B cell (primary cell): ENCODE data around the gene CARS2. TPM values are rescaled to one million over a fixed set of nuclear protein-coding genes. Genes with fewer than 3 reads are reported as not detected.
A peak's percentile ranks its signal among the peaks of the same experiment; 100 is the strongest.

Experiments used
- ATAC-seq: fragments of 200-7000 bp; cut with Tn5 transposase; one replicate; pipeline ENCODE4 v1.10.0; 2021; ENCODE audit warnings: low read depth, mild to moderate bottlenecking, moderate number of reproducible peaks, moderate library complexity
- CTCF ChIA-PET: fragments of 350-600 bp; sonication (Branson Sonifier 250); formaldehyde crosslinking; loops from one replicate; lab custom pipeline; 2021; ENCODE audit warnings: antibody characterized with exemption, inconsistent platforms; lab: Charles Lee
- POLR2A ChIA-PET: fragments of 350-600 bp; sonication (Branson Sonifier 250); formaldehyde crosslinking; loops from one replicate; lab custom pipeline; 2021; ENCODE audit warnings: antibody characterized with exemption; lab: Charles Lee
- DNase-seq: peaks from one replicate; pipeline ENCODE4 v3.0.0; 2013
- H2AFZ ChIP-seq: 2 replicates; pipeline ENCODE4 v1.6.1; 2012; ENCODE audit warnings: mild to moderate bottlenecking, low read depth, low read length; ENCODE audit not compliant: insufficient read depth, poor library complexity, severe bottlenecking
- H3K27ac ChIP-seq, 2 donors: 1 replicate in 1 of 2; 2 replicates in 1 of 2; pipeline ENCODE4 v1.5.1; 2012 to 2013; ENCODE audit warnings: low read length in 2 of 2, mild to moderate bottlenecking in 2 of 2, moderate library complexity in 1 of 2
- H3K27me3 ChIP-seq, 4 experiments: fragments of 200-600 bp in 1 of 4; sonication (generic) in 1 of 4; replicated peaks in 1 of 4; 1 replicate in 2 of 4; 2 replicates in 2 of 4; pipeline versions ENCODE4 v1.6.1 to v1.7.0; 2013 to 2016; ENCODE audit warnings: low read length in 3 of 4, mild to moderate bottlenecking in 2 of 4, mixed read lengths in 1 of 4, moderate library complexity in 1 of 4; ENCODE audit not compliant: insufficient read depth in 4 of 4, control insufficient read depth in 3 of 4; ENCODE audit errors: control extremely low read depth in 1 of 4
- H3K36me3 ChIP-seq, 2 experiments: replicated peaks in 1 of 2; 1 replicate in 1 of 2; 2 replicates in 1 of 2; pipeline versions ENCODE4 v1.6.1 to v1.7.1; 2013; ENCODE audit warnings: low read length in 1 of 2; ENCODE audit not compliant: insufficient read depth in 2 of 2, control insufficient read depth in 1 of 2; ENCODE audit errors: control extremely low read depth in 1 of 2, extremely low read depth in 1 of 2
- H3K4me1 ChIP-seq, 2 donors: fragments of 200-600 bp in 1 of 2; sonication (generic) in 1 of 2; 1 replicate in 1 of 2; 2 replicates in 1 of 2; pipeline versions ENCODE4 v1.5.1 to v1.6.1; 2013 to 2017; ENCODE audit warnings: low read length in 2 of 2; ENCODE audit not compliant: control insufficient read depth in 2 of 2, insufficient read depth in 2 of 2
- H3K4me2 ChIP-seq: replicated peaks from 2 replicates; pipeline ENCODE3; 2012; ENCODE audit warnings: mild to moderate bottlenecking, low read depth, low read length; ENCODE audit not compliant: poor library complexity, severe bottlenecking
- H3K4me3 ChIP-seq, 5 experiments: fragments of 200-600 bp in 1 of 5; sonication (generic) in 1 of 5; 1 replicate in 3 of 5; 2 replicates in 2 of 5; pipeline versions ENCODE4 v1.5.1 to v1.7.0; 2011 to 2016; ENCODE audit warnings: low read length in 4 of 5, mild to moderate bottlenecking in 4 of 5, low read depth in 2 of 5, control low read depth in 1 of 5, moderate library complexity in 1 of 5; ENCODE audit not compliant: insufficient read depth in 1 of 5; ENCODE audit errors: control extremely low read depth in 1 of 5, extremely low read depth in 1 of 5
- H3K79me2 ChIP-seq: fragments of 200-600 bp; sonication (generic); one replicate; pipeline ENCODE4 v1.6.0; 2016; ENCODE audit warnings: low read length; ENCODE audit not compliant: control insufficient read depth, insufficient read depth
- H3K9ac ChIP-seq: fragments of 200-600 bp; sonication (generic); 2 replicates; pipeline ENCODE4 v1.6.1; 2017; ENCODE audit warnings: mild to moderate bottlenecking, low read length, moderate library complexity
- H3K9me3 ChIP-seq, 3 donors: one replicate each; pipeline versions ENCODE4 v1.6.1 to v1.7.1; 2013; ENCODE audit warnings: low read length in 2 of 3; ENCODE audit not compliant: control insufficient read depth in 2 of 3, insufficient read depth in 1 of 3; ENCODE audit errors: control extremely low read depth in 1 of 3
- H4K20me1 ChIP-seq: 2 replicates; pipeline ENCODE4 v1.6.0; 2012; ENCODE audit warnings: mild to moderate bottlenecking, low read length; ENCODE audit not compliant: insufficient read depth, control insufficient read depth, poor library complexity, severe bottlenecking
- H3K27ac Mint-ChIP-seq: one replicate; pipeline ENCODE4 v1.8.0; 2021; ENCODE audit warnings: mixed read lengths
- H3K27me3 Mint-ChIP-seq: one replicate; pipeline ENCODE4 v1.8.0; 2021; ENCODE audit warnings: mixed read lengths
- H3K4me1 Mint-ChIP-seq: one replicate; pipeline ENCODE4 v1.8.0; 2021; ENCODE audit warnings: mixed read lengths
- H3K4me3 Mint-ChIP-seq: one replicate; pipeline ENCODE4 v1.8.0; 2021; ENCODE audit warnings: mixed read lengths
- H3K9me3 Mint-ChIP-seq: one replicate; pipeline ENCODE4 v1.8.0; 2022; ENCODE audit warnings: mixed read lengths; ENCODE audit not compliant: insufficient read depth
- EZH2 ChIP-seq: IDR thresholded peaks from 2 replicates; pipeline ENCODE4 v1.6.1; 2012; ENCODE audit warnings: borderline replicate concordance, low read depth, mild to moderate bottlenecking, moderate library complexity, low read length; ENCODE audit not compliant: insufficient read depth, poor library complexity, severe bottlenecking
- WGBS: methylation state at CpG from one replicate; pipeline ENCODE4 v1.1.5; 2013; ENCODE audit warnings: missing lambda C conversion rate; ENCODE audit not compliant: insufficient coverage; 5-methylcytosine and 5-hydroxymethylcytosine counted together
- intact Hi-C: fragments of 100-400 bp; cut with micrococcal nuclease; formaldehyde crosslinking; loops from one replicate; pipeline ENCODE4 v1.10.0; 2022
- polyA plus RNA-seq: library from polyadenylated mRNA; depleted of rRNA; stranded (reverse); fragments of >200 nt; gene quantifications from 2 replicates; pipeline ENCODE4 v1.2.3, GENCODE V29; 2012
- total RNA-seq, 2 donors: library from RNA; stranded (reverse); fragments of 120-200 nt in 1 of 2; gene quantifications; 1 replicate in 1 of 2; 2 replicates in 1 of 2; pipeline versions ENCODE4 v1.2.3 to v1.2.4, GENCODE V29; 2013 to 2022
- TF ChIP-seq, protein P1 (sequence below): fragments of 200-600 bp; IDR thresholded peaks from one replicate; pipeline ENCODE4 v1.8.0; 2022; ENCODE audit warnings: antibody characterized with exemption, mild to moderate bottlenecking

The CARS2 gene
- total and polyA plus RNA-seq, 2 donors (not counting 1 experiment from before 2014, with no cell fraction given), result 154 to 188 TPM

DNA sequence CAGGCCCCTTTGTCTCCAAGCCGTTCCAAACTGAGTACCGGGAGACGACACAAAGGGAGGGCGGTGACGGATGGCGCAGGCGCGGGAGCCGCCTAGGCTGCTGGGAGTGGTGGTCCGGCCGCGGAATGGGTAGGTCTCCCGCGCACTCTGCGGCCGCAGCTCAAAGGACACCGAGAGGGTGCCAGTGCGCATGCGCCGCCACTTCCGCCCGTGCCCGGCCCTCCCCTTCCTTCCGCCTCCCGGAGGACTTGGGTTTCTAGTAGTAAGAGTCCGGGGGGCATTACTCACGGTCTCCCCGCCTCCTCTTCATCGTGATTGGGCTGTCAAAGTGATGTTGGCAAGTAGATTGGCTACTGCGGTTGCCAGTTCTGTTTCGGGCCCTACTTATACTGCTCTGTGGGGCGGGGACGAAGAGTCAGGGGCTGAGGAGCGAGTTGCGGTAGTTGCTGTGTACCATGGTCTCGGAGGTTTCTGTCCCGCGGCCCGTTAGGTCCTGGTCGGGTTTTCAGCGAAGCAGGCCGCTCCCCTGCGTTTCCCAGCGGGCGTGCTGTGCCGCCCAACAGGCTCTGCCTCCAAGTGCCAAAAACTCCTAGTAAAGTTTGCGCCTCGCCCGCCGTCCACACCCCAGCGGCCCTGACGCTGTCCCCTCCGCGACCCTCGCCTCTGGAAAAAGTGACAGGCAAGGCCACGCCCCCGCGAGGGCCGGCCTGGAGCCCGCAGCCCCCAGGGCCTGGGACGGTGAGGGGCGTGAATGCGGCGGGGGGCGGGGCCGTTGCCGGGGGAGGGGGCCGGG is 7.1 kb upstream of the CARS2 start:
- TF ChIP-seq EZH2, result no peak
- TF ChIP-seq, protein P1, sequence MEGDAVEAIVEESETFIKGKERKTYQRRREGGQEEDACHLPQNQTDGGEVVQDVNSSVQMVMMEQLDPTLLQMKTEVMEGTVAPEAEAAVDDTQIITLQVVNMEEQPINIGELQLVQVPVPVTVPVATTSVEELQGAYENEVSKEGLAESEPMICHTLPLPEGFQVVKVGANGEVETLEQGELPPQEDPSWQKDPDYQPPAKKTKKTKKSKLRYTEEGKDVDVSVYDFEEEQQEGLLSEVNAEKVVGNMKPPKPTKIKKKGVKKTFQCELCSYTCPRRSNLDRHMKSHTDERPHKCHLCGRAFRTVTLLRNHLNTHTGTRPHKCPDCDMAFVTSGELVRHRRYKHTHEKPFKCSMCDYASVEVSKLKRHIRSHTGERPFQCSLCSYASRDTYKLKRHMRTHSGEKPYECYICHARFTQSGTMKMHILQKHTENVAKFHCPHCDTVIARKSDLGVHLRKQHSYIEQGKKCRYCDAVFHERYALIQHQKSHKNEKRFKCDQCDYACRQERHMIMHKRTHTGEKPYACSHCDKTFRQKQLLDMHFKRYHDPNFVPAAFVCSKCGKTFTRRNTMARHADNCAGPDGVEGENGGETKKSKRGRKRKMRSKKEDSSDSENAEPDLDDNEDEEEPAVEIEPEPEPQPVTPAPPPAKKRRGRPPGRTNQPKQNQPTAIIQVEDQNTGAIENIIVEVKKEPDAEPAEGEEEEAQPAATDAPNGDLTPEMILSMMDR, result no peak
- peaks cover 28% of the 10 kb centered on the region for H3K4me1 Mint-ChIP-seq
- peak overlapping the region; percentile 98 to 99 for H3K27ac ChIP-seq
- intact Hi-C loops, result loop anchor here (1.0 to 10.0 kb wide), 2 partner anchors 242 to 928 kb away; partner anchors contain the start of gene IRS2
- peak; percentile 100 for DNase-seq
- peak overlapping the region; percentile 100 for H3K9ac ChIP-seq
- H3K4me3 ChIP-seq, result peak overlapping the region; percentile 58 to 100 (median 100)
- H3K4me1 ChIP-seq, result peaks cover 27 to 28% of the 10 kb centered on the region in 2 donors
- ATAC-seq, result peak; percentile 50
- no peaks in the 10 kb centered on the region for H3K27me3 Mint-ChIP-seq
- H3K36me3 ChIP-seq, result no peaks in the 10 kb centered on the region
- no peaks in the 10 kb centered on the region for H3K27me3 ChIP-seq
- CTCF ChIA-PET, result interaction anchor here (1.1 to 2.6 kb wide), 6 partner anchors 30 to 208 kb away, joined by 3 to 18 read pairs (median 4); no protein-coding TSS in a partner anchor
- peak overlapping the region; percentile 92 for H3K4me2 ChIP-seq
- H3K9me3 Mint-ChIP-seq, result no peaks in the 10 kb centered on the region
- H3K79me2 ChIP-seq, result peaks cover 44% of the 10 kb centered on the region
- WGBS, result 2% methylated on average over 68 of the region's 68 CpGs
- H4K20me1 ChIP-seq, result peaks cover 35% of the 10 kb centered on the region
- H2AFZ ChIP-seq, result peak overlapping the region; percentile 92
- no peaks in the 10 kb centered on the region for H3K9me3 ChIP-seq
- peak overlapping the region; percentile 98 for H3K4me3 Mint-ChIP-seq
- peak overlapping the region; percentile 96 for H3K27ac Mint-ChIP-seq
- POLR2A ChIA-PET, result interaction anchor here (0.6 to 4.0 kb wide), 13 partner anchors 9 to 472 kb away, joined by 3 to 62 read pairs (median 5); partner anchors contain the start of genes ANKRD10, NAXD and RAB20
